GM18858 (cell line): Measurements from ENCODE around the gene OR2B2.

ENCODE experiments used
- ATAC-seq: cut with Tn5 transposase; IDR thresholded peaks from one replicate; pipeline ENCODE4 v1.9.1; 2021; ENCODE audit not compliant: unreplicated experiment

OR2B2 gene

DNA sequence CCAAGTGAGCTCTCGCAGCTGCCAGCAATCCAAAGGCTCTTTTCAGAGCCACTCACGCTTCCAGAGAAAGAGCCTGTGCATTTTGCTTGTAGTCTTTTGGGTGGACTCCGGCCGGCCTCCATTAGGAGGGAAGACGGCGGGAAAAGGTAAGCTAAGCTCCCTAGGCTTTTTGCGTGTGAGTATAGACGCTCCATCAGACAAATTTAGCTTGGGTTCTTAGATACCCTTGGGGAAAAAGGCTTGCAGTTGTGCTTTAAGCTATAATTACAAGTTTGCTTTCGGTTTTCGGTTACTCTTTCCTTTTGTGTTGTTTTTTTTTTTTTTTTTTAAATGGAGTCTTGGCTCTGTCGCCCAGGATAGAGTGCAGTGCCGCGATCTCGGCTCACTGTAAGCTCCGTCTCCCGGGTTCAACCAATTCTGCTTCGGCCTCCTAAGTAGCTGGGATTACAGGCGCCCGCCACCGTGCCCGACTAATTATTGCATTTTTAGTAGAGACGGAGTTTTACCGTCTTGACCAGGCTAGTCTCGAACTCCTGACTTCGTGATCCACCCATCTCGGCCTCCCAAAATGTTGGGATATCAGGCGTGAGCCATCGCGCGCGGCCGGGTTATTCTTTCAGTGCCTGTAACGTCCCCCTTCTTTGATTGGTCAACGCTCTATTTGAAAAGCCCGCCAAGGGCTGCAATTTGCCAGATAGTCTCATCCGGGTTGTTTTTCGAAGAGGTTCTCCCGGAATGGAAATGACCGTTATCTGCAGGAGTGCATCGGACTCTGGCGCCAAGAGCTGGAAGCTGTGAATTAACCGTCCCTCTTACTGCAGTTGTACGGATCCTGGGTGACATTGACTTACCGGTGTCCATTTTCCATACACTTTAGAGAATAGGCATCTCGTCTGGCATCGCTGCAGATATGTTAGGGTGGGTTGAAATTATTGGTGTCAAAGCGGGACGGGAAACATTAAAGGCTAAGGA lies 18.1 kb downstream of the OR2B2 start:
- ATAC-seq, result no peak

DNA sequence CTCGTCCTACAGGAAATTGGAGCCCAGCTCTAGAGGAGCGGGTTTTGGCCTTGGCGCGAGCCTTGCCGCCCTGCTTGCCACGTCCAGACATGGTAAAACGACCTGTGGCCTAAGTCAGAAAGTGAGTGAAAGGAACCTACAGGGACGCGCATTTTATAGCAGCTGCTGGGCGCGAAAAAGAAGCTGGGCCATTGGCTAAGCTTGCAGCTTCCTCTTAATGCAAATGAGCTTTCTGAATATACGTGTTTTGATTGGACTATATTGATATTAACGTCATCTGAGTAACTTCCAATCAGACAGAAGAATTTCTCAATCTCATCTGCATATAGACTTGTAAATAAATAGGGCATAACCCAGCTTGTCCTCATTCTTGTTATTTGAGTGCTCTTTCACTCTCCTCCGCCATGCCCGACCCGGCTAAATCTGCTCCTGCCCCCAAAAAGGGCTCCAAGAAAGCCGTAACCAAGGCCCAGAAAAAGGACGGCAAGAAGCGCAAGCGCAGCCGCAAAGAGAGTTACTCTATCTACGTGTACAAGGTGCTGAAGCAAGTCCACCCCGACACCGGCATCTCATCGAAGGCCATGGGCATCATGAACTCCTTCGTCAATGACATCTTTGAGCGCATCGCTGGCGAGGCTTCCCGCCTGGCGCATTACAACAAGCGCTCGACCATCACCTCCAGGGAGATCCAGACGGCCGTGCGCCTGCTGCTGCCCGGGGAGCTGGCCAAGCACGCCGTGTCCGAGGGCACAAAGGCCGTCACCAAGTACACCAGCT lies 18.9 kb downstream of the OR2B2 start:
- ATAC-seq, result peak; percentile 45

DNA sequence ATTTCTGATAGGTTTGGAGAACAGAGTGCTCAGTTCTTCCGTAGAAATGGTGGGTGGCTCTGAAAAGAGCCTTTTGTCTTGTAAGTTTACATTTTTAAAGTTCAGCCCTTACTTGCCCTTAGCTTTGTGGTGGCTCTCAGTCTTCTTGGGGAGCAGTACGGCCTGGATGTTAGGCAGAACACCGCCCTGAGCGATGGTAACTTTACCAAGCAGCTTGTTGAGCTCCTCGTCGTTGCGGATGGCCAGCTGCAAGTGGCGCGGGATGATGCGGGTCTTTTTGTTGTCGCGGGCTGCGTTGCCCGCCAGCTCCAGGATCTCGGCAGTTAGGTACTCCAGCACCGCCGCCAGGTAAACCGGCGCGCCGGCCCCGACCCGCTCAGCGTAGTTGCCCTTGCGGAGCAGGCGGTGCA lies 19.5 kb downstream of the OR2B2 start:
- no peak for ATAC-seq

DNA sequence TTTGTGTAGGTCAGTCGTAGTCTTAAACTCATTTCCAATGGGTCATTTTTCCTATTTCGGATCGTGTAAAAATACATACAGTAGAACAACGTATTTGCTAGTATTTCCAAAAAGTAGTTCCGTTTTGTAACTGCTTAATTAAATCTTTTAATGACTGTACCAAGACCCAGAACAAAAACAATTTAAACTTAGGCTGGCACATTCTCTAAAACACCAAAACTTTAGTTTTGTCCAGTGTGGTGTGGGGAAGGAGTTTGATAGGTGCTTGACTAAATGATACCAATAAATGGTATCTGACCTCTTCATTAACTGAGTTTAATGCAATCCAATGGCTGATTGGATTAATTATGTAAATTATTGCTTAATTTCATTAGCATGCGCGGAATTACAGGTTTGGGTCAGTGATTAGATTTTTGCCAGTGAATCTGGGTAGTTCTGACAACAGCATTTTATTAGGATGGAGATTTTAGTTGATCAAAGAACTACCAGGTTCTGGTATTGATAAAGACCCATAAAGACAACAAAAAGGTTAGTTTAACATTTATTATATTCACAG lies 20.8 kb downstream of the OR2B2 start:
- no peak for ATAC-seq

DNA sequence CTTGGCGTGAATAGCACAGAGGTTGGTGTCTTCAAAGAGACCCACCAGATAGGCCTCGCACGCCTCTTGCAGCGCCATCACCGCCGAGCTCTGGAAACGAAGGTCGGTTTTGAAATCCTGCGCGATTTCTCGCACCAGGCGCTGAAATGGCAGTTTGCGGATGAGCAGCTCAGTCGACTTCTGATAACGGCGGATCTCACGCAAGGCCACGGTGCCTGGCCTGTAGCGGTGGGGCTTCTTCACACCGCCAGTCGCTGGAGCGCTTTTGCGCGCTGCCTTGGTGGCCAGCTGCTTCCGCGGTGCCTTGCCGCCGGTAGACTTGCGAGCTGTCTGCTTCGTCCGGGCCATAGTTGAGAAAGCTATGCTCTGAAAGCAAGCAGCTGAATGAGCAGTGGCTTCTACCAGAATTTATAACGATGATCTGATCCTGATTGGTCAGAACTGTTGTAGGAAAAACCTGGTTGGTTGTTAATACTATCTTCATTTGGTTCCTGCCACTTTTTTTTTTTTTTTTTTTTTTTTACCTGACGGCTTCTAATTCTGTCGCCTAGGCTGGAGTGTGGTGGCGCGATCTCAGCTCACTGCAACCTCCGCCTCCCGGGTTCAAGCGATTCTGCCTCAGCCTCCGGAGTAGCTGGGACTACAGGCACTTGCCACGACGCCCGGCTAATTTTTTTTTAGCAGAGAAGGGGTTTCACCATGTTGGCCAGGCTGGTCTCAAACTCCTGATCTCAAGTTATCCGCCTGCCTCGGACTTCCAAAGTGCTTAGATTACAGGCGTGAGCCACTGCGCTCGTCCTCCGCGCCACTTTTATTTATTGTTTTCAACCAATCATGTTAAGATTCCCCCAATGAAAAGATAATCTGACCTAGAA lies 21.5 kb downstream of the OR2B2 start:
- peak; percentile 31 for ATAC-seq

DNA sequence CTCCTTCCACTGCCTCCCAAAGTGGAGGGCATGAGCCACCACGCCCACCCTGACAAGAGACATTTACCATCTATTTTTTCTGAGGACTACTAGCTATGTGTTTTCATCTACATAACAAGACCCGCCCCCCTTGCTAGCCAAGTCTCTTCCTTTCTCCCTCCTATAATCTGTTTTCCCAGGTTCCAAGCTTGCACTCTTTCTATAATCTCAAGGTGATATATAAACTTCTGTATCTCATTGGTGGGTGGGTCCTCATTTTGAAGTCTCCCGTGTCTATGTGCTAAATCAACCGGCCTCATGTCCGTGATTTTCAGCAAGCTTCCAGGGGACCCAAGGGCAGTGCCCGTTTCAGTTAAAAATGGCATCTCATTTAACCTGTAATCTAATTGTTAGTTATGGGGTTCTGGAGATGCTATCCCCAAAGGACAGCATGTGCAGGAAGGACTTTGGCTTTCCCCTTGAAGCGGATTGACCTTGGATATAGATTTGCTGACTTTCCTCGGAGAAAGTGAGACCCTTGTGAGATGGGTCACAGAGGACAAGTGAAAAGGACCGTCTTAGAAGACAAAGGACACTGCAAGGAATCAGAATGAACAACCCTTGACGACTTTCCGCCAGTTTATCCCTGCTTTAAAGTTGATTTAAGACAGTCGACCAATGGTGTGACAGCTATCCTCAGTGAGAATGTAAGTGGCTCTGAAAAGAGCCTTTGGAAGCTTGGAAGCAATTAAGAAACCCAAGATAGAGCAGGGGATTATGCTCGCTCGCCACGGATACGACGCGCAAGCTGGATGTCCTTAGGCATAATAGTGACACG lies 22.4 kb downstream of the OR2B2 start:
- no peak for ATAC-seq

DNA sequence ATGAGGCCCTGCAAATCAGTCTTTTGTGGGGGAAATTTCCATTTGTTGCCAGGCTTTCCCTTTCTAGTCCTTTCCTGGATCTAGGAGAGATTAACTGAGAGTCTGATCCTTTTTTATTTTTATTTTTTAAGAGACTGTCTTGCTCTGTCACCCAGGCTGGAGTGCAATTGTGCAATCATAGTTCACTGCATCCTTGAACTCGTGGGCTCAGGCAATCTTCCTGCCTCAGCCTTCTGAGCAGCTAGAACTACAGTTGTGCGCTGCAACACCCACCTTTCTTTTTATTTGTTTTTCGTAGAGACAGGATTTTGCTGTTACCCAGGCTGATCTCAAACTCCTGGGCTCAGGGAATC lies 22.9 kb downstream of the OR2B2 start:
- no peak for ATAC-seq

DNA sequence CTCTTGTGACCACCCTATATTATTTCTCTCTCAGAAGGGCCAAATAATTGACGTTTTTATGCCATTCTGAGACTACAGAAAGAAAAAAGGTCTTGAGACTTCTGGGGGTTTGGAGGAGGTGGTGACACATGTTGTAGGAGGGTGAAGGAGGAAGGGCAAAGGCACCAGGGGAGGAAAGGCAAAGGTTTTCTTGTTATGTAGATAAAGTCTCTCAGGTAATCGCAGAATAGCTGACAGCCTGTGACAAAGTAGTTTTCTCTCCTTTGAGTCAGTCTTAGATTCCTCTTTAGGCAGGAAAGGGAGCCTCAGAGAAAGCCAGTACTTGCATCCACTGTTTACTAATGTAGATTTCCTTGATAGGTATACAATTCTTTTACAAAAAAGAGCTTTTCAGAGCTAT lies 23.6 kb downstream of the OR2B2 start:
- ATAC-seq, result no peak

DNA sequence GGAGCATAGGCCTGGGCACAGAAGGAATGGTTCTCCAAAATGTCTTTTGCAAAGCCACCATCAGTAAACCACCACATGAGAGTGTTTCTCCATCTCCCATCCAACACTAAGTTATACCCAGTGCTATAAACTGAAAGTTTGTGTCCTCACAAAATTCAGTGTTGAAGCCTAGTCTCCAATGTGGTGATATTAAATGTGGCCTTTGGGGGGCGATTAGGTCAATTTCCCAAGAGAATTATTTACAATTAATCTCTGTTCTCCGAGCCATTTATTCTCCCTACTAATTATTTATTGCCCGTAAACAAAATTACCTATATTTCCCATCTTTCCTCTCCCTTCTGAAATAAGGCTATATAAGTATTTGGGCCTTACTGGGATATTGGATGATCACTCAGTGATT lies 26.1 kb downstream of the OR2B2 start:
- no peak for ATAC-seq

DNA sequence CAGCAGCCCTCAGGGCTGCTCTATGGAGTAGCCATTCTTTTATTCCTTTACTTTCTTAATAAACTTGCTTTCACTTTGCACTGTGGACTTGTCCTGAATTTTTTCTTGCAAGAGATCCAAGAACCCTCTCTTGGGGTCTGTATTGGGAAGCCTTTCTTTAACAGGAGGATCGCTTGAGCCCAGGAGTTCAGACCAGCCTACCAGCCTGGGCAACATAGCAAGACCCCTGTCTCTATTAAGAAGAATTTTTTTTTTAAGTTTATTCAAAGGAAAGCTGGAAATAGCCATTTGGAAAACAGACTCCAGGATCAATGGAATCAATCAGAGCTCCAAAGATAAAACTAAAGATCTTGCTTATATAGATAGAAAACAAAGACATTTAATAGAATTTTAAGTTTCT lies 29.1 kb downstream of the OR2B2 start:
- no peak for ATAC-seq

DNA sequence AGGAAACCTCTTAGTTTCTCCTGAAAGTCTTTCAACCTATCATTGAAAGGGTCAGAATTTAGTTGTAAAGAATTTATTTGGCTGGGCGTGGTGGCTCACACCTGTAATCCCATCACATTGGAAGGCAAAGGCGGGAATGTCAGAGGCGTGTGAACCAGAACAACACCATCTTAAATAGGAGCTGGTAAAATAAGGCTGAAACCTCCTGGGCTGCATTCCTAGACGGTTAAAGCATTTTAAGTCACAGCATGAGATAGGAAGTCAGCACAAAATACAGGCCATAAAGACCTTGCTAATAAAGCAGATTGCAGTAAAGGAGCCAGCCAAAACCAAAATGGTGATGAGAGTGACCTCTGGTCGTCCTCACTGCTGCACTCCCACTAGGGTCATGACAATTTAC lies 29.6 kb downstream of the OR2B2 start:
- no peak for ATAC-seq

DNA sequence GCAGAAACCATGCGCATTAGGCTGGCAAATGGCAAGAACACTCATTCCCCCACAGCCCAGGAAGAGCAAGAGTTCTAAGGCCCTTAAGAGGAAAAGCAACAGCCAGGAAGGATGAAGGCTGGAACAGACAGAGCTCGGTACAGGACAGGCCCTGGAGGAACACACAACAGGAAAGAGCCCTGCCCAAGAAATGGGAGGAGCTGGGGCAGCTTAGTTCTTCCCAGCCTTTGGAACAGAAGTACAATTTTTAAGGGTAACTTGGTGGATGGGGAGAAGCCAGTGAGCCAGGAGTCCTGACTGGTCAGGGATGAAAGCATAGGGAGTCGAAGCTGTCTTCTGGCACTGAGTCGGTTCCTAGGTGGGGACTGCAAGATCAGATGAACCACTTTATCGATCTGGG lies 32.4 kb downstream of the OR2B2 start:
- no peak for ATAC-seq

DNA sequence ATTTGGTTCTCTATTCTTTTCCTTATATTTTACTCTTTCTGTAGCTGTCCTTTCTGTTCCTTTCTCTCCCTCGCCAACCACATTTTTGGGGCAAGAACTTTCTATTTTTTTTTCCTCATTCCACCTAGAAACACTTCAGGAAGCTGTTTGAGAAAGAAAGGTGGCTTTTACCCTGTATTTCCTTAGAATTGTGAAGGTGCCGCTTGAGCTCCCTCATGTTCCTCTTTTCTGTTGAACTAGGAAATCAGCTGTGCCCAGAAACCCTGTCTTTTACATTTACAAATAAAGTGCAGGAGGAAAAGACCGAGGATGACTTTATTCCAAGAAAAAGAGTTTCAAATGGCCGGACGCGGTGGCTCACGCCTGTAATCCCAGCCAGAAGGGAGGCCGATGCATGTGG lies 38.2 kb downstream of the OR2B2 start:
- no peak for ATAC-seq

DNA sequence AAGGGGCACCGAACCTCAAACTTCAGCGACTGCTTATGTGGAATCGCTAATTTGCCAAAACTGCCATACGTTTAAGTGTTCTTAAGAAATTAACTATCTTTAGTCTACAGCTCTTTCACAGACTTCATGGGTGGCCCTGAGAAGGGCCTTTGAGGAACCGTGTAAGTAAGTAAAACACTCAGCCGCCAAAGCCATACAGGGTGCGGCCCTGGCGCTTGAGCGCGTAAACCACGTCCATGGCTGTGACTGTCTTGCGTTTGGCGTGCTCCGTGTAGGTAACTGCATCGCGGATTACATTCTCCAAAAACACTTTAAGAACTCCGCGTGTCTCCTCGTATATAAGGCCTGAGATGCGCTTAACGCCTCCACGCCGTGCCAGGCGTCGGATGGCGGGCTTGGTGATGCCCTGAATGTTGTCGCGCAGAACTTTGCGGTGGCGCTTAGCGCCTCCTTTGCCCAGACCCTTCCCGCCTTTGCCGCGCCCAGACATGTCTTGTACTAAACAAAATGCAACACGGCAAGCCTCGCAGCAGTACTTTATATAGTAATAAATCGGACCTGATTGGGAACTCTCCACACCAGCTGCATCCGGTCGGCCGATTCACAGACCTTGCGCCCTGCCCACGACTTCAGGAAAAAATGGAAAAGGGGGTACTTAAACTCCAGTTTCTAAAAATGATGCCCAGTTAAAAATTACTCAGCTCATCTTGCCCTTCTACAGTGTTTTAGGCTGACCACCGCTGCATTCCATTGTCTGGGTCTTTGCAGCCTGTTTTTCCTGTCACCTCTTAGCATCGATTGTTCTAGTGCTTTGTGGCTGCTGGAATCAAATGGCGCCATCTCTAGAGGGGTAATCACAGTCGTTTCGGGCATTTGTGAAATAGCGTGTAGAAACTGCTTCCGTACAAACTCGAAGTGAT lies 38.9 kb downstream of the OR2B2 start:
- no peak for ATAC-seq

DNA sequence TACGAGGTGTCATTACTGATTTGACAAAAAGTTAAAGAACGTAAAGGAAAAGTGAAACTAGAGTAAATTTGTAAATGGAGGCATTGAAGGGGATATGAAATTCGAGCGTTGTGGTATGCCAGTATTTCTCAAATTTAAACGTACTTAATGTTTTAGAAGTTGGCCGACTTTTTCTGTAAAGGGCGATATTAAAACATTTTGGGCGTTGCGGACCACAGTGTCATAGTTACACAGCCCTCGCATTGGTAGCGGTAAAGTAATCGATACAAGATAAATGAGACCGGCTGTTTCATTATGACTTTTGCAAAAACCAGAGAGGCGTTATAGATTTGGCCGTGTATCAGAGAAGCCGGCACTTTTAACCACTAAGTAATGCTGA lies 39.6 kb downstream of the OR2B2 start:
- ATAC-seq, result no peak

DNA sequence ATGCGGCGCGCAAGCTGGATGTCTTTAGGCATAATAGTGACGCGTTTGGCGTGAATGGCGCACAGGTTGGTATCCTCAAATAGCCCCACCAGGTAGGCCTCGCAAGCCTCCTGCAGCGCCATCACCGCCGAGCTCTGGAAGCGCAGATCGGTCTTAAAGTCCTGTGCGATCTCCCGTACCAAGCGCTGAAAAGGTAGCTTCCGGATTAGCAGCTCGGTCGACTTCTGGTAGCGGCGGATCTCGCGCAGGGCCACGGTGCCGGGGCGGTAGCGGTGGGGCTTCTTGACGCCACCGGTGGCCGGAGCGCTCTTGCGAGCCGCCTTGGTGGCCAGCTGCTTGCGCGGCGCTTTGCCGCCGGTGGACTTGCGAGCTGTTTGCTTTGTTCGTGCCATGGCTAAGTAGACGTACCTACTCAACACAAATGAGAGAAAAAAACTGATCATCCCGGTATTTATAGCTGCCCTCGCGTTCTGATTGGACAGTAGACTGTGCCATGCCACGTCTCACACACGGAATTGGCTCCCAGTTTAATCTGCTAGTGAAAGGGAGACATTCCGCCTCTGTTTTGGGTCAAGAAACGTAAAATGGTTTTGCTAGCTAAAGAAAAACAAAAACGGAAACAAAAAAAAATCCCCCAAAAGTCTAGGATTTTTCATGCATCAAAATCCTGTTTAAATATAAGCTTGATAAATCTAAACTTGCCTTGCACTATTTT lies 40.1 kb downstream of the OR2B2 start:
- ATAC-seq, result peak; percentile 52

DNA sequence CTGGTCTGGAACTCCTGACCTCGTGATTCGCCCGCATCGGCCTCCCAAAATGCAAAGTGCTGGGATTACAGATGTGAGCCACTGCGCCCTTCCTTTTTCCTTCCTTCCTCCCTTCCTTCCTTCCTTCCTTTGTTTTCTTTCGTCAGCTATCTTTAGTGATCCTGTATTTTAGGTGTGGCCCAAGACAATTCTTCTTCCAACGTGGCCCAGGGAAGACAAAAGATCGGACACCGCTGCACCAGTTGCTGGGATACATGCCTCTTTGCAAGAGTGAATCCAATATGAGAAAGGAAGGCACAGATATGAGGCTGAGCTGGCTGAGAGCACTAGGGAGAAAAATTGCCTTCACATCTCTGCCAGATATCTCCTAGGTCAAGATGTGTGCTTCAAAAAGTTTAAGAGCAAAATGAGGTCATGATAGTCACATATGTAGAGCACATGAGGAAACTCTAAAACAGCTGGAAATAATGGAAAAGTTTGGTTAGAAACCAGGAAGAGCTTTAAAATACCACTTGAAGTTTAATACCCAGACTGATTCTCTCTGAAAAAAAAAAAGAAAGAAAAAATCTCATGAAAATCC lies 41.8 kb downstream of the OR2B2 start:
- ATAC-seq, result no peak

DNA sequence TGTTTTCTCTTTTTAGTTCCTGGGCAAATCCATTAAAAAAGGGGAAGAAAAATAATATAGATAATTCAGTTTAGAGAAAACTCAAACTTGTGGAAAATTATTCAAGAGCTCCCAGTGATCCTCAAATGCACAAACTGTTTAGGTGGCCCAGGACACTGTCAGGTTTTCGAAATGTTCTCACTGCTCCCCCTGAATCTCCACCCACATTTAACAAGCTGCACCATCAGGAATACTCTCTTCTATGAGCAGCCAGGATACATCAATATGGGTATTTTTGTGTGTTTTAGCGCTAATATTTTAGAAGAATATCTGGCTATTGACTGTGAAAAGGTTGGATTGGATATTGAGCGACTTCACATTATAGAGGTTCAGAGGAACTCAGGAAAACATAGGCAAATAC lies 43.9 kb downstream of the OR2B2 start:
- ATAC-seq, result no peak
